Hepatocyte (in vitro differentiated cells): ENCODE results near the gene TBC1D9. TPM values are rescaled to one million over a fixed set of nuclear protein-coding genes. Genes with fewer than 3 reads are reported as not detected.

Experiments
- DNase-seq: peaks from one replicate; pipeline ENCODE4 v3.0.0-alpha.2; 2016; ENCODE audit warnings: low spot score
- H2AFZ ChIP-seq: fragments of 200-600 bp; sonication (generic); 2 replicates; pipeline ENCODE4 v1.6.0; 2016; ENCODE audit warnings: antibody characterized with exemption, mild to moderate bottlenecking
- H3K27ac ChIP-seq: fragments of 200-600 bp; sonication (generic); 2 replicates; pipeline ENCODE4 v1.5.1; 2016; ENCODE audit warnings: mild to moderate bottlenecking
- H3K27me3 ChIP-seq: fragments of 200-600 bp; sonication (generic); 2 replicates; pipeline ENCODE4 v1.6.1; 2016
- H3K36me3 ChIP-seq: fragments of 200-600 bp; sonication (generic); replicated peaks from 2 replicates; pipeline ENCODE4 v1.5.1; 2016; ENCODE audit warnings: low read depth; ENCODE audit not compliant: insufficient read depth
- H3K4me1 ChIP-seq: fragments of 200-600 bp; sonication (generic); 2 replicates; pipeline ENCODE4 v1.5.1; 2016; ENCODE audit warnings: mild to moderate bottlenecking, moderate library complexity; ENCODE audit not compliant: insufficient read depth
- H3K4me2 ChIP-seq: fragments of 200-600 bp; sonication (generic); 2 replicates; pipeline ENCODE4 v1.6.0; 2016
- H3K4me3 ChIP-seq: fragments of 200-600 bp; sonication (generic); 2 replicates; pipeline ENCODE4 v1.5.1; 2016; ENCODE audit warnings: mild to moderate bottlenecking
- H3K79me2 ChIP-seq: fragments of 200-600 bp; sonication (generic); 2 replicates; pipeline ENCODE4 v1.6.0; 2017; ENCODE audit warnings: mild to moderate bottlenecking
- H3K9me2 ChIP-seq: fragments of 200-600 bp; sonication (generic); replicated peaks from 2 replicates; pipeline ENCODE4 v1.6.0; 2017; ENCODE audit warnings: mild to moderate bottlenecking; ENCODE audit not compliant: insufficient read depth
- H3K9me3 ChIP-seq: fragments of 200-600 bp; sonication (generic); 2 replicates; pipeline ENCODE4 v1.5.1; 2016; ENCODE audit warnings: low read depth, mild to moderate bottlenecking
- H4K20me1 ChIP-seq: fragments of 200-600 bp; sonication (generic); 2 replicates; pipeline ENCODE4 v1.6.0; 2016; ENCODE audit warnings: mild to moderate bottlenecking; ENCODE audit not compliant: insufficient read depth, poor library complexity, severe bottlenecking
- CTCF ChIP-seq: fragments of 200-600 bp; sonication (generic); IDR thresholded peaks from 2 replicates; pipeline ENCODE4 v1.5.1; 2016; ENCODE audit warnings: antibody characterized with exemption, mild to moderate bottlenecking; ENCODE audit not compliant: poor library complexity
- EZH2 ChIP-seq: fragments of 200-600 bp; sonication (generic); IDR thresholded peaks from 2 replicates; pipeline ENCODE4 v1.6.1; 2016; ENCODE audit warnings: antibody characterized with exemption, mild to moderate bottlenecking, borderline replicate concordance
- EZH2phosphoT487 ChIP-seq: fragments of 200-600 bp; sonication (generic); IDR thresholded peaks from one replicate; pipeline ENCODE4 v1.6.1; 2018; ENCODE audit warnings: antibody characterized with exemption, mild to moderate bottlenecking, low read depth, moderate library complexity; ENCODE audit not compliant: unreplicated experiment, severe bottlenecking
- WGBS: methylation state at CpG from one replicate; pipeline ENCODE4 v1.1.6; 2016; ENCODE audit warnings: low lambda C conversion rate; ENCODE audit errors: missing lambda C conversion rate; 5-methylcytosine and 5-hydroxymethylcytosine counted together
- polyA plus RNA-seq: library from polyadenylated mRNA; unstranded; fragments of >200 nt; fragmentation: Nextera tagmentation; extraction: Ambion mirVana; gene quantifications from 2 replicates; pipeline ENCODE4 v1.2.1, GENCODE V29; 2016
- total RNA-seq: library from RNA; depleted of rRNA; stranded (reverse); fragments of >200 nt; gene quantifications from 2 replicates; pipeline ENCODE4 v1.2.3, GENCODE V29; 2014

TBC1D9 gene
- total and polyA plus RNA-seq, 2 experiments from 2014 or later = 10.5 to 35.6 TPM

DNA sequence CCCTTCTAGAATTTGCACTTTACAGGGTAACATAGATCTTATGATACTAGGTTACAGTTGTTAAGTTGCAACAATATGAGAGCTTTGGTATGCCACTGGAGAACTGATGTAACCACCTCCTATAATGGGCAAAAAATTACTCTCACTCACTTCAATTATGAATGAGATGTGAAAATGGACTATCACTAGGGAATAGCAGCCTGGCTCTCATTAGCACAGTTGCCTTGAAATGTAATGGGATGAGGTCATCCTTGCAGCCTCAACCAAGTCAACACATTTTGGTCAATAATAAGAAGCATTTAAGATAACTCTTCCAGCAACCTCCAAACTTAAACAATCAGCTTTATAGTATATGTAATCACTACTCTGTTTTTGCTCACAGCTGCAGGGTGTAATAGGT is 69.4 kb downstream of the TBC1D9 start:
- TF ChIP-seq EZH2phosphoT487 = no peak
- no peak for TF ChIP-seq EZH2
- no peak for TF ChIP-seq CTCF
- no peaks in the 10 kb centered on the region for H4K20me1 ChIP-seq
- H3K79me2 ChIP-seq = peaks cover 18% of the 10 kb centered on the region
- no peak for DNase-seq
- H3K4me3 ChIP-seq = no peak overlapping the region
- H3K4me1 ChIP-seq = no peaks in the 10 kb centered on the region
- no peaks in the 10 kb centered on the region for H3K9me2 ChIP-seq
- H3K27ac ChIP-seq = no peak overlapping the region
- H3K4me2 ChIP-seq = no peak overlapping the region
- H3K27me3 ChIP-seq = no peaks in the 10 kb centered on the region
- H3K9me3 ChIP-seq = no peaks in the 10 kb centered on the region
- H3K36me3 ChIP-seq = no peaks in the 10 kb centered on the region
- no peak overlapping the region for H2AFZ ChIP-seq

DNA sequence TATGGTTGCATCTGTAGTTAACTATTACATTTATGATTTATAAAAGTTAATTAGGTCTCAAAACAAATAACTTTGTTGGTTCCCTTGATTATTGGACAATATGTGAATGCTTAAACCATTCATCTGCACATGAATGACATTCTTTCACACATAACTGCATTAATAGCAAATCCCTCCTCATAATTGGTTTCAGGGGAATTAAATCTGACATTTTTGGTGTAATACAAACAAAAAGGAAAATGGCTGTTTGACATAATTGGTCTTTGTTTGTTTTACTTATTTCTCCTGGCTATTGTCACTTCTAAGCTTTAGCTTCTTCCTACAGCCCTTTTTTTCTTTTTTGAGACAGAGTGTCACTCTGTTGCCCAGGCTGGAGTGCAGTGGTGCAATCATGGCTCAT is 71.9 kb downstream of the TBC1D9 start:
- no peak overlapping the region for H2AFZ ChIP-seq
- H3K27me3 ChIP-seq = no peaks in the 10 kb centered on the region
- no peaks in the 10 kb centered on the region for H3K36me3 ChIP-seq
- peaks cover 5% of the 10 kb centered on the region for H3K79me2 ChIP-seq
- H3K4me1 ChIP-seq = no peaks in the 10 kb centered on the region
- no peak overlapping the region for H3K4me3 ChIP-seq
- DNase-seq = no peak
- no peak overlapping the region for H3K4me2 ChIP-seq
- TF ChIP-seq CTCF (no peak), EZH2phosphoT487 (no peak), EZH2 (no peak)
- no peaks in the 10 kb centered on the region for H3K9me2 ChIP-seq
- H3K9me3 ChIP-seq = no peaks in the 10 kb centered on the region
- no peaks in the 10 kb centered on the region for H4K20me1 ChIP-seq
- H3K27ac ChIP-seq = no peak overlapping the region

DNA sequence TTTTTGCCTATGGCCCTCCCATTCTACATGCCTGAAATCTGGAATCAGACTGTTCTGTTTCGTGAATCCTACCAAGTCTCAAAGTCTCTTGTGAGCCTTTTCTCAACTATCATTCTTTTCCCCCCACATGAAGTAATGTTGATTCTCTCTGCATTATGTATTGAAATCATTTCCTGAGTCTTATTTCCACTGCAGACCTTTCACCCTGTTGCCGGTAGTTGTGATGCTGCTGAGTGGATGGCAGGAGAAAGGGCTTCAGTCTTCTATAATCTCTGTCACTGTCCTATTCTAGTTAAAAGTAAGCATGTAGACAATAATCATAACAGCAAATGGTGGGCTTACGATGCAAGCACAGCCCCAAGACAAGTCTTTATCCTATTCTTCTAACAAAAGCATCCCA is 75.0 kb downstream of the TBC1D9 start:
- Histone ChIP-seq H4K20me1 (no peaks in the 10 kb centered on the region), H3K27ac (no peak overlapping the region), H3K4me3 (no peak overlapping the region), H3K27me3 (no peaks in the 10 kb centered on the region), H3K9me3 (no peaks in the 10 kb centered on the region), H3K36me3 (no peaks in the 10 kb centered on the region), H3K4me2 (no peak overlapping the region), H2AFZ (no peak overlapping the region), H3K79me2 (peaks cover 3% of the 10 kb centered on the region), H3K4me1 (no peaks in the 10 kb centered on the region), H3K9me2 (no peaks in the 10 kb centered on the region)
- DNase-seq = no peak
- WGBS = 93% methylated on average over 3 of the region's 3 CpGs
- no peak for TF ChIP-seq EZH2phosphoT487
- no peak for TF ChIP-seq CTCF
- no peak for TF ChIP-seq EZH2

- peaks cover 3% of the 10 kb centered on the region for H3K79me2 ChIP-seq
- TF ChIP-seq EZH2phosphoT487 = no peak
- TF ChIP-seq EZH2 = no peak
- TF ChIP-seq CTCF = no peak
- H3K9me3 ChIP-seq = no peaks in the 10 kb centered on the region
- 86% methylated on average over 1 of the region's 1 CpG for WGBS
- no peak overlapping the region for H2AFZ ChIP-seq
- no peak overlapping the region for H3K27ac ChIP-seq
- H3K9me2 ChIP-seq = no peaks in the 10 kb centered on the region
- H3K4me3 ChIP-seq = no peak overlapping the region
- H3K36me3 ChIP-seq = no peaks in the 10 kb centered on the region
- no peak for DNase-seq
- H3K4me1 ChIP-seq = no peaks in the 10 kb centered on the region
- H3K4me2 ChIP-seq = no peak overlapping the region
- H4K20me1 ChIP-seq = no peaks in the 10 kb centered on the region
- H3K27me3 ChIP-seq = no peaks in the 10 kb centered on the region
These were observed 75.5 kb downstream of the TBC1D9 start for GRCh38 chr4:140680686-140681085.
